ENCODE results near the gene UBA52.
"Not testable (repeated sequence)": the region's sequence is repeated elsewhere in the genome, so short reads cannot be mapped to it uniquely, and the experiment has no call there.

Gene UBA52

DNA sequence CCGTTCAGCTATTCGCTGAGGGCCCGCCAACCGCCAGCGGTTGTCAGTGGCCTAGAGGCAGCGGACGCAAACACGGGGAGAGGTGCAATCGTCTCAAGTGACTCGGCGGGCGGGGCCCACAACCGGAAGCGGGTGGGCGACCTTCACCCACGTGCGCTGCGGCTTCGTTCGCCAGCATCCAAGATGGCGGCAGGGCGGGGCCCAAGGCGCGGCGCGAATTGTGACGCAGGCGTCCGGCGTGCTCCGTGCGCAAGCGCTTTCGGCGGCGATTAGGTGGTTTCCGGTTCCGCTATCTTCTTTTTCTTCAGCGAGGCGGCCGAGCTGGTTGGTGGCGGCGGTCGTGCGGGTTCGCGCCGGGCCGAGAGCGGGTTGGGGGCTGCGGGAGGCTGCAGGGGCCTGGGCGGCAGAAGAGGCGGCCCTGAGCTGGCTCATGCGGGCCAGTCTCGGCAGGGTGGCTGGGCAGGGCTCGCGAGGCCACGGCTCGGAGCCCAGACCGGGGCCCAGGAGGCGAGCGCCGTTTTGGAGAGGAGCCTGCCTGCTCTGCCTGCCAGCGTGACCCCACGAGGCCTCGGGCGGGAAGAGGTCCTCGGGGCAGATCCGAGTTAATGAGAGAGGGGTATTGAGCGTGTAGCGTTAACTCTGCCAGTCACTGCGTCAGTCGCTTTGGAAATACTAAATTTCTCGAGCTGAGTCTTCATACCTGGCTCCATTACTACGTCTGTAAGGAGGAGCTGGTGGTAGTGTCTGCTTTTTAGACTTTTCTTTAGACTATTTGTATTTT lies at the start of gene UBA52:
Gene UBA52 (plus strand): TSS at position 294 of the 781 bp plus-strand sequence. CDS start 1,444 bp downstream, outside the sequence.
- DNase-seq (ENCODE audit: low read depth in 2 of 2): peak; percentile 98

DNA sequence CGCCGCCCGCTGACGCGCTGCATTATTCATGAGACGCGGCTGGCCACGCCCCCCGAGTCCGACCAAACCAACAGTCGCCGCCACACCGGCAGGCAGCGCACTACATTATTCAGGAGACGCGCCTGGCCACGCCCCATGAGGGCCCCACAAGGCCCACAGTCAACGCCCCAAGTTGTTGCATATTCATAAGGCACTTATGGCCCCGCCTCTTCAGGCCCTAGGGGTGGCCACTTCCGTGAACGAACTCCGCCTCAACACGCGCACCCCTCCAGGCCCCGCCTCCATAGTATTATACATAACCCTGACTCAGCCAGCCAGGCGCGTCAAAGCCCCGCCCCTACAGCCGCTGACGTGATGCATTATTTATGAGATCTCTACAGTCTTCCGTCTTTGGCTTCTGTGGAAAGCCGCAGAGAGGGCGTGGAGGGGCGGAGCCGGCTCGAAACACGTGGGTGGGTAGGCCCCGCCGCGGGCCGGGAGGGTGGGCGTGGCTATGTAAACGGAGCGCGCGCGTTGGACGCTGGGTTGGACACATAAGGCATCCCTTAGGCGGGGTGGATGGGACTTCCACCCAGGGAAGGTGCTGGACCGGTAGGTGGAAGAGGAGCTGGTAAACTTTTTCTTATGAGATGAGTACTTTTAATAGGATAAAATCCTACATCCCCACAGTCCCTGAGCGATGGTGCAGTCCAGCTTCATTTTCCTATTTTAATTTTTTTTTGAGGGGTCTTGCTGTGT lies 49.4 kb upstream of the UBA52 start:
- DNase-seq (ENCODE audit: low read depth in 2 of 2): peak; percentile 100

DNA sequence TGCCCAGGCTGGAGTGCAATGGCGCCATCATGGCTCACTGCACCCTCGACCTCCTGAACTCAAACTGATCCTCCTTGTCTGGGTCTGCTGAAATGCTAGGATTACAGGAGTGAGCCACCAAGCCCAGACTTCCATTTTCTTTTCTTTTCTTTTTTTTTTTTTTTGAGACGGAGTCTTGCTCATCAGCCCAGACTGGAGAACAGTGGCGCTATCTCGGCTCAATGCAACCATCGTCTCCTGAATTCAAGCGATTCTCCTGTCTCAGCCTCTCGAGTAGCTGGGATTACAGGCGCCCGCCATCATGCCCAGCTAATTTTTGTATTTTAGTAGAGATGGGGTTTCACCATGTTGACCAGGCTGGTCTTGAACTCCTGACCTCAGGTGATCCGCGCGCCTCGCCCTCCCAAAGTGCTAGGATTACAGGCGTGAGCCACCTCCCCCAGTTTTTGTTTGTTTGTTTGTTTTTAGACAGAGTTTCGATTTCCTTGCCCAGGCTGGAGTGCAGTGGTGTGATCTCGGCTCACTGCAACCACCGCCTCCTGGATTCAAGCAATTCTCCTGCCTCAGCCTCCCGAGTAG lies 48.7 kb upstream of the UBA52 start:
- not testable (repeated sequence) for DNase-seq (ENCODE audit: low read depth in 2 of 2)

DNA sequence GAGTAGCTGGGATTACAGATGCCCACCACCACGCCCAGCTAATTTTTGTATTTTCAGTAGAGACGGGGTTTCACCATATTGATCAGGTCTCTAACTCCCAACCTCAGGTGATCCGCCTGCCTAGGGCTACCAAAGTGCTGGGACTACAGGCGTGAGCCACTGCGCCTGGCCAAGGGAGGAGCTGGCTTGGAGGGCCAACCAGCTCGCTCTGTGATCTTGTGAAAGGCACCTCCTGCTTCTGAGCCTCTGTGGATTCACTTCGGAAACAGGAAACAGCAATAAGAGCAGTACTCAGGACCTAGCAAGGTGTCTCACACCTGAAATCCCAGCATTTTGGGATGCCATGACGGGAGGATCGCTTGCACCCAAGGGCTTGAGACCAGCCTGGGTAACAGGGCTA lies 47.8 kb upstream of the UBA52 start:
- DNase-seq (ENCODE audit: low read depth in 2 of 2): no peak

DNA sequence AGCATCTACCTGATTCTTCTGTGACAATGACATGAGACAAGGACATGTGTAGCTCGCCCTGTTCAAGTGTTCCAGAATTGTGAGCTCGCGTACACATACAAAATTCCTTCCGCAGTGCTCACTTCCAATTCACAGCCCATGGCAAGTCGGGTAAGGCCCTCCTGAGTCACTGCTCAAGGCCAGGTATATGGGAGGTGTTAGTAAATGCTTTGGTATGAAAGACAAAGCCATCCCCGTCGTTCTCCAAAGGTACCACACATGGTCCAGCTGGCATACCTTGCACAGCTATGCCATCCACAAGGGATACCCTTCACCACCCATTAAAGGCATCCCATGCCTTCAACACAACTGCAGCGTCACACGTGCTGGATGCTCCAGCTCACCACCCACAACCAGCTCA lies 45.3 kb upstream of the UBA52 start:
- no peak for DNase-seq (ENCODE audit: low read depth in 2 of 2)

DNA sequence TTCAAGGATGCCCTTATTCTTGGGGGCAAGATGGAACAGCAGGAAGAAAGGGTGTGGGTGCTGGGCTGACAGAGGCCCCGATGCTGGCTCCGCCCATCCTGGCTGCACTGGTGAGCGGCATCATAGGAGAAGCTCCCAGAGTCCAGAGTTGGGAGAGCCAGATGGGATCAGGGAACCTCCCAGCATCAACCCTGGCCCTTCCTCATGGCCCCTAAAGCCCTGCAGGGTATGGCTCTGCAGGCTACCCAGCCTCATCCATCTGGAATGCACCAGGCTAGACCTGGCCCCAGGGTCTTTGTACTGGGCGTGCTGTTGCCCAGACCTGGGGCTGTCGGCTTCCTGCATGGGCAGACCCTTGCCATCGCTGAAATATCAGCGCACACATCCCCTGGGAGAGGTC lies 41.9 kb upstream of the UBA52 start:
- no peak for DNase-seq (ENCODE audit: low read depth in 2 of 2)

DNA sequence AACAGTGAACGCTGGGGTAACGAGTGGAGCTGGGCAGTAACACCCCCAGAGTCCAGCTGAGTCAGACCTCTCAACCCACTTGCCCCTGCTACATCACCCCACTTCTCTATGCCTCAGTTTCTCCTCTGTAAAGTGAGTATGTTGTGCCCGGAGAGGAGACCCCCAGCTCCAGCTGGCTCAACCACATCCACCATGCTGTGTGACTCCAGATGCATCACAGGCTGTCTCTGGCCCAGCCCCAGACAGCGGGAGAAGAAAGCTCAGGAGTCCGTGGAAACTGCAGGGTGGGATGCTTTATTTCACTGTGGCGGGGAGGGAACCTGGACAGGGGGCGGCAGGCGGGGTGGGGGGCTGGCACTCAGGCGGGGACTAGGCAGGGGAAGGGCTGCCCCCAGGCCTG lies 40.2 kb upstream of the UBA52 start:
- DNase-seq (ENCODE audit: low read depth in 2 of 2): no peak

DNA sequence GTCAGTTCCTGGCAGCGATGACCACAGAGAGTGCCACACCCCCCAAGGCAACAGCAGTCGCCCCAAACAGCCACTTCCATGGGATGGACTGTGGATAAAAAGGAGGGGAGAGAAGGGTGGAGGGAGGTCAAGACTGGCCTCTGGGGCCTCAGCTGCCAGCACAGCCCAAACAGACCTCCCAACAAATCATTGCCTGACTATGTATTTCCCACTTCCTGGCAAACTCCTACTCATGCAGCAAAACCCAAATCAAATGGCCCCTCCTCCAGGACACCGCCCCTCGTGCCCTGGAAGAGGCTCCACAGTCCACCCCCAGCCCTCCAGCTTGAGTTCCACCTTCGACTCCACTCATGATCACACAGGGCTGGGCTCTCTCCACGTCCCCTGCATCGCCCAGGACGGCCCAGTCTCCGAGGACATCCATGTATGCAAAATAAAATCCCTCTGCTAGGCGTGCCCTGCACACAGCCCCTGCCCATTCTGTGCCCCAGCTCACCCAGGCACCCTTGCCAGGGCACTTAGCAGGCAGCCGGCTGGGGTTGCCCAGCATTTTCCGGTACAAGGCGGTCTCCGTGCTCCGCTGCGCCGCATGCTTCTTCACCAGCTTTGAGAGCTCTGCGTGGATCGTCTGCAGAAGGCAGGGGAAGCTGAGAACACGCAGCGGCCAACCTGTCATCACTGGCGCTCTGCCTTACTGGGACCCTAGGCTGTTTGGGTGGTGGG lies 39.3 kb upstream of the UBA52 start:
- DNase-seq (ENCODE audit: low read depth in 2 of 2): no peak

DNA sequence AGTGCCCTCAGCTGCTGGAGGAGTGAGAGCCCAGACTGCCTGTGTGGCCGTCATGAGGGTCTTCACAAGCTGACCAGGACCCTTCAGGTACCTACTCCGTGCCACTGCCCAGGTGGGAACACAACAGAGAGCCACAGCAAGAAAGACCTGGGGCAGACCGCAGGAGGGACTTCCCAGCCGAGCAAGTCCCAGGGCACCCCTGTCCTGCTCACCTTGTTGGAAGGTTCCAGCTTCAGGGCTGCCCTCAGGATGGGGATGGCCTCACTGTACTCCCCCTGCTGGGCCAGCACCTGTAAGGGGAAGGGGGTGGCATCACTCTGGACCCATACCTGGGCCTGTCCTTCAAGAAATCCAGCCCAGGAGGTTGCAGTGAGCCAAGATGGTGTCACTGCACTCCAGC lies 38.6 kb upstream of the UBA52 start:
- no peak for DNase-seq (ENCODE audit: low read depth in 2 of 2)

DNA sequence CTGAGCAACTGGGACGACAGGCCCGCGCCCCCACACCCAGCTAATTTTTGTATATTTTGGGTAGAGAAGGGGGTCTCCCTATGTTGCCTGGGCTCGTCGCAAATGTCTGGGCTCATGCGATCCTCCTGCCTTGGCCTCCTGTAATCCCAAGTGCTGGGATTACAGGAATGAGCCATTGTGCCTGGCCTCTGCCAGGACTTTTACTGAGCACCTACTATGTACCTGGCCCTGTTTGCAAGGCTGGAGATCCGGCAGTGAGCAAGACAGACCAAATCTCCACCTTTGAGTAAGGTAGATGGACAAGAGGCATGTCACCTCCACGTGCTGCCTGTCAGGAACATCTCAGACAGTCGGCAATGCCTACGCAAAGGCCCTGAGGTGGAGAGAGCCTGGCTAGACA lies 35.2 kb upstream of the UBA52 start:
- DNase-seq (ENCODE audit: low read depth in 2 of 2): no peak

DNA sequence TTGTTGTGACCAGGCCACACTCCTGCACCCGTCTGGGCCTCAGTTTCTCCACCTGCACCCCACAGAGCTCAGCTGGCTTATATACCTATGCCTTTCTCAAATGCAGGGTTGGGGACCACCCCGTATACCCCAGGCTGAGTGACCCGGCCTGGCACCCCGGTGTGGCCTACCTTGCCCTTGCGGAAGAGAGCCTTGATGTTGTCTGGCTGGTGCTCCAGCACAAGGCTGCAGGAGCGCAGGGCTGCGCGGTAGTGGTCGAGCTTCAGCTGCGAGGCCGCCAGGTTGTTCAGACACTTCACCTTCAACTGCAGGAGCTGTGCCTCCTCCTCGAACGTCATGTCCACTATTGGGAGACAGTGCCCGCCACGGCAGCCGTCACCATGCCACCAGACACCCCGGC lies 34.2 kb upstream of the UBA52 start:
- no peak for DNase-seq (ENCODE audit: low read depth in 2 of 2)

DNA sequence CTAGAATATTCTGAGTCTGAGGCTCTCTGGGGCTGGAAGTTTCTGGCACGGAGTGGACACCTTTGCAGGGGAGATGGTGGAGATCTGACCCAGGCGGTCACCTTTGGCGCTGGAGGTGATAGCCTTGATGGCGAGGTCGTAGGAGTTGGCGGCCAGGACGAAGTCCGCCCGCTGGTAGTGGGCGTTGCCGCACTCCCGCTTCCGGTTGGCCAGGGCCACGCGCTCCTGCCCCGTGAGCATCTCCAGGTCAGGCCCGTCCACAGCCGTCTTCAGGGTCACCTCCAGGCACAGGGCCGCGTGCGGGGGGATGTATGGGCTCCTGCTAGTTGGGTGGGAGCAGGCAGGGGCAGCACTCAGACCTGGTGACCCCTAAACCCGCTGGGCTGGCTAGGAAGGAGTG lies 33.5 kb upstream of the UBA52 start:
- no peak for DNase-seq (ENCODE audit: low read depth in 2 of 2)

DNA sequence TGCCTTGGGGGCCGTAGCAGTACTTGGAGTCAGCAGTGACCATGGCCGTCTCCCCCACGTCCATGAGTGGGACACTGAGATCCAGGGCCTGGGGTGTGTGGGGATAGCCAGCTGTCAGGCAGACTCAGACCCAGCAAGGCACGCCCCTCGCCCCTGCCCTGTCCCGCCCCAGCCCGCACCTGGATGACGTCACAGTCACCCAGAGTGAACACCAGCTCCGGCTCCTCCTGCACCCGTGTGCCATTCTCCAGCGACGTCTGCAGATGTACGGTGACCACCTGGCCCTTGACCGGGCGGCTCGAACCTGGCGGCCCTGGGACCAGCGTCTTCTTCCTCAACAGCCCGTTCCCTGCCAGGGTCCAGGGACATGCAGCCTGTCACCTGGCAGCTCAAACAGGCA lies 32.3 kb upstream of the UBA52 start:
- no peak for DNase-seq (ENCODE audit: low read depth in 2 of 2)

DNA sequence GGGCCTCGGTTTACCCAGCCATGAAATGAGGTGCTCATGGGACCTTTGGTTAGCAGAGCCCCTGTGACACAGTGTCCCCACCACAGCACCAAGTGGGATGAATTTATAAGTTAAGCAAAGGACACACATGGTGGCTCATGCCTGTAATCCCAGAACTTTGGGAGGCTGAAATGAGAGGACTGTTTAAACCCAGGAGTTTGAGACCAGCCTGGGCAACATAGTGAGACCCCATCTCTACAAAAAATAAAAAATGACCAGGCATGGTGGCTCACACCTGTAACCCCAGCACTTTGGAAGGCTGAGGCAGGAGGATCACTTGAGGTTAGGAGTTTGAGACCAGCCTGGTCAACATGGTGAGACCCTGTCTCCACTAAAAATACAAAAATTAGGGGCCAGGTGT lies 31.5 kb upstream of the UBA52 start:
- DNase-seq (ENCODE audit: low read depth in 2 of 2): not testable (repeated sequence)

DNA sequence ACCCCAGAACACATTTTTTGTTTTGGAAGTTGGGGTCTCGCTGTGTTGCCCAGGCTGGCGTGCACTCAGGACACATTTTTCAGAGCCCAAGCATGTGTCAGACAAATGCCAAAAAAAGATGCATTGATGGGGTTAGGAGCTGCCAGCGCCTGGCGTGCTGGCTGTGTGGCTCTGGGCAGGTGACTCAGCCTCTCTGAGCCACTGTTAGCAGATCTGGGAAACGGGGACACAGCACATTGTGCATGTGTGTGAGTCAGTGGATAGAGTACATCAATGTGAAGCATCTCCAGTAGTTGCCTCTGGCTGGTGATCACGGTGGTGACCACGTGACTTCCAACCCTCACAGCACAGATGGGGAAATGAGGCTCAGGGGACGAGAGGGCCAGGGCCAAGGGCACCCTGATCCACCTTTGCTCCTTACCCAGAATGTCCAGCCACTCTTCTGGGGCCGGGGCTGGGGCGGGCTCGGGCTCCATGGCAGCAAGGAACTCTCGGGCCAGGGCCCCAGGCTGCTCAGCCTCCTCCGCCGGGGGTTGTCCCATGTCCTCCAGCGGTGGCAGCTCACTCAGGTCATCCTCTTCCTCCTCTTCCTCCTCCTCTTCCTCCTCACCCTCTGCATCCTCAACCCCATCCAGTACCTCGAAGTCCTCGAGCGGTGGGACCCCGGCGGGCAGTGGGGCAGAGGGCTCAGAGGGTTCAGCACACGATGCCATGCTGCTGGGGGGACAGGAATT lies 30.2 kb upstream of the UBA52 start:
- no peak for DNase-seq (ENCODE audit: low read depth in 2 of 2)

DNA sequence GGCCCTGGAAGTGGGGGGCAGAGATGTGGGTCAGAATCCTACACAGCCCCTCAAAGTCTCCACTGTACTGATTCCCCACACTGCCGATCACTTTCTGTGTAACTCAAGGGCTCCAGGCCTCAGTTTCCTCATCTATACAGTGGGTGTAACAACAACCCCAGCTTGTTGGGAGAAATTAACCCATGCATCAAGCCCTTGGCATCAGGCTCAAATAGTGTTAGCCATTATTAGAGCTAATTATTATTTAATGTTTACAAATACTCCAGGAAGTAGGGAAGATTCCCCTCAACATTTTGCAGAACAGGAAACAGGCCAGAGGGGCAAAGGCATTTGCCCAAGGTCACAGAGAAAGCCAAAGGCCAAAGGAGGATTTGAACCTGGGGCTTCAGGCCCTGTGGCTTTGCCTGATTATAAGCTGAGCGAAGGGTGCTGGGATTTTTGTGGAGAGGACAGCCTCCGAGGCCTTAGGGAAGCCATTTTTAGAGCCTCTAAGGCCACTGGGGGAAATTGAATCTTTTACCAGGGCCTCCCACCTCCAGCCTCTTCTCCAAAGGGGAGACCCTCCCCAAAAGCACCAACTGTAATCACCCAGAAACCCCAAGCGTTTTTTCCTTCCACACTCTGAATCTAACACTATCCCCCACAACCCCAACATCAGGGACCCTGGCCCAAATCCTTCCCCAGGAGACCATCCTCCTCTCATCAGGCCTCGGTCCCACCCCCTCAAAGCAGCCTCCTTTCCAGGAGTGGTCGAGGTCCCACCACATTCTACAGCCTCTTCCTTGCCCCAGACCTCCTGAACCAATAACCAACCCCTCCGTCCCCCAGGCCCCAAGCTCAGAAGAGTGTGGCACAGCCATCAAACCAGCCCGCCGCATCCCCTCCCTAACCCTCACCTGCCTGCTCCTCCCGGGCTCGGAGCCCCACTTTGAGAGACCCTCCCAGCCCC lies 29.4 kb upstream of the UBA52 start:
- DNase-seq (ENCODE audit: low read depth in 2 of 2): no peak

DNA sequence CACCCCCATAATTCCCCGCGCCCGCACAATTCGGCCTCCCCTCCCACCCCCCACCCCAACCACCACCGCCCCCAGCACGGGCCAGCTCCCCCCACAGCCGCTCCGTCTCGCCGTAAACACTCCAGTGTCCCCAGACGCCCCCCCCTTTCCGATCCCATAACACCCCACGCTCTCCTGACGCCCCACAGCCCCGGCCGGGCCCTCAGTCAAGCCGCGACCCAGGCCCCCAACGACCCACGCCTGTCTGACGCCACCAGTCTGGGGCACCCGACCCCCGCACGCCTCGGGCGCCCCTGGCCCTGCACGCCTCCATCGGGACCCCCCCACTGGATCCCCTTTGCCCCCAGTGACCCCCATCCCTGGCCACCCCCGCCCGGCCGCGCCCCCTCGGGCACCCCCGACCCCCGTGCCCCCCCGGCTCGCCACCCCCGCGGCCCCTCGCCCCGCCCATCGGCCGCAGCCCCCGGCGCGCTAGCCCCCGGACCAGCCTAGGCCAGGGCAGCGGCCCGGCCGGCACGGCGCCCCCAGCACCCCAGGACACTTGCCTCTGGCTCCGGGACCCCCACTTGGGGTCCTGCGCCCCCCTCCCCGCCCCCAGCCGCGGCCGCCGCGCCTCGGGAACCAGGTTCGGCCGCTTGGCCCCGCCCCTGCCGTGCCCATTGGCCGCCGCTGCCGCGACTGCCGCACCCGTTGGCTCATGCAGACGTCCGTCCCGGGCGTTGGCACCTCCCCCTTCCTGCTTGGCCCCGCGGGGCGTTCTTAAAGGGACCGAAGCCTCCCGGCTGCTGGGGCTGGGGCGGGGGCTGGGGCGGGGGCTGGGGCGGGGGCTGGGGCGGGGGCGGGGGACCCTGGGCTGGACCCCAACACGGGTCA lies 28.5 kb upstream of the UBA52 start, which contains the start of gene FKBP8:
Gene FKBP8 (minus strand): TSS at position 633 of the 873 bp plus-strand sequence. CDS start 1,603 bp downstream, outside the sequence.
- DNase-seq (ENCODE audit: low read depth in 2 of 2): peak; percentile 91 to 96

DNA sequence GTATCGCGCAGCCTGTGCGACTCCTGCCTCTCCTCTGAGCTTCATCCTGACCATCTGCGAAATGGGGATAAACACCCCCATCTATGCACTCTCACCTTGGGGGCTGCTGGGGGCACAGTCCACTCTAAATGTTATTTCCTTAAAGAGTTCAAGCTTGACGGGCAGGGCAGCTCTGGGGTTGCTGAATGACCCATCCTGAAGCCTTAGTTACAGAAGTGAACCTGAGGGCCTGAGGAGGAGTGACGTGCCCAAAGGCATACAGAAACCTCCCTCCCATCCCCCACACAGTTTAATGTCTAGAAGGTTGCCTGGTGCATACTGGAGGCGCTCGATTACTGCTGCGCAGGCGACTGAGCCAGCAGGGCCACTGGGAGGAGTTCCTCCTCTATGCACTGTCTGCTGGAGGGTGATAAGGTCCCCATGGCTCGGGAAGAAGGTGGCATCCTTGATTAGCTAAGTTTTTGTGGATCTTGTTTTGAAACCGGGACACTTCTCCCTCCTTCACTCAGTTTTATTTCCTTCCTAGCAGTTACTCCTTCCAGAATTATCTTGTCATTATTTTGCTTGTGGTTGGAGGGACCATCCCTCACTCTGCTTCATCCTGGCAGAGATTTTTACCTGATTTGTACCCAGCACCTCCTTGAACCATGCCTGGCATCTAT lies 27.7 kb upstream of the UBA52 start:
- DNase-seq (ENCODE audit: low read depth in 2 of 2): peak; percentile 39 to 60

DNA sequence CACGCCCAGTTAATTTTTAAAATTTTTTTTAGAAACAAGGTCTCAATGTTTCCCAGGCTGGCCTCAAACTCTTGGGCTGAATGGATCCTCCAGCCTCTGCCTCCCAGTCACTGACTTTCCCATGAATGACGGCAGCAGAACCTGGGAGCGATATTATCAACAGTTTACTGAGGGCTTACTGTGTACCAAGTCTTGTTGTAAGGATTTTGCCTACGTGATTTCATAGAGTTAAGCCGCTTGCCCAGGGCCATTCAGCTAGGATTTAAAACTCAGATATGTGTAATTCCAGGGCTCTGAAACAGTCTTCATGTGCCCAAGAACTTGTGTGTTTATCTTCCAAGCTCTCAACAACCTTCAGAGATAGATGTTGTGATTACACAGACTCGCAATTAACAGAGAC lies 20.0 kb upstream of the UBA52 start:
- no peak for DNase-seq (ENCODE audit: low read depth in 2 of 2)
